Measurements from ENCODE around the gene HDAC10. TPM values are rescaled to one million over a fixed set of nuclear protein-coding genes. Genes with fewer than 3 reads are reported as not detected.
A peak's percentile ranks its signal among the peaks of the same experiment; 100 is the strongest.

HDAC10 gene, protein sequence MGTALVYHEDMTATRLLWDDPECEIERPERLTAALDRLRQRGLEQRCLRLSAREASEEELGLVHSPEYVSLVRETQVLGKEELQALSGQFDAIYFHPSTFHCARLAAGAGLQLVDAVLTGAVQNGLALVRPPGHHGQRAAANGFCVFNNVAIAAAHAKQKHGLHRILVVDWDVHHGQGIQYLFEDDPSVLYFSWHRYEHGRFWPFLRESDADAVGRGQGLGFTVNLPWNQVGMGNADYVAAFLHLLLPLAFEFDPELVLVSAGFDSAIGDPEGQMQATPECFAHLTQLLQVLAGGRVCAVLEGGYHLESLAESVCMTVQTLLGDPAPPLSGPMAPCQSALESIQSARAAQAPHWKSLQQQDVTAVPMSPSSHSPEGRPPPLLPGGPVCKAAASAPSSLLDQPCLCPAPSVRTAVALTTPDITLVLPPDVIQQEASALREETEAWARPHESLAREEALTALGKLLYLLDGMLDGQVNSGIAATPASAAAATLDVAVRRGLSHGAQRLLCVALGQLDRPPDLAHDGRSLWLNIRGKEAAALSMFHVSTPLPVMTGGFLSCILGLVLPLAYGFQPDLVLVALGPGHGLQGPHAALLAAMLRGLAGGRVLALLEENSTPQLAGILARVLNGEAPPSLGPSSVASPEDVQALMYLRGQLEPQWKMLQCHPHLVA
- total RNA-seq: 100 to 1,000 TPM in 1 of 7 donors, 10 to 100 TPM in 6; 63.6 to 108 (median 70.2) TPM
- 10 to 100 TPM; 25.0 to 69.9 (median 44.7) TPM for polyA plus RNA-seq
- long read RNA-seq, donor 1: 0 reads
- long read RNA-seq, donor 2, partial matches to known transcripts: 0 of 1 reads
- long read RNA-seq, donor 2, other reads (novel, unspliced or antisense): 0 of 1 reads

DNA sequence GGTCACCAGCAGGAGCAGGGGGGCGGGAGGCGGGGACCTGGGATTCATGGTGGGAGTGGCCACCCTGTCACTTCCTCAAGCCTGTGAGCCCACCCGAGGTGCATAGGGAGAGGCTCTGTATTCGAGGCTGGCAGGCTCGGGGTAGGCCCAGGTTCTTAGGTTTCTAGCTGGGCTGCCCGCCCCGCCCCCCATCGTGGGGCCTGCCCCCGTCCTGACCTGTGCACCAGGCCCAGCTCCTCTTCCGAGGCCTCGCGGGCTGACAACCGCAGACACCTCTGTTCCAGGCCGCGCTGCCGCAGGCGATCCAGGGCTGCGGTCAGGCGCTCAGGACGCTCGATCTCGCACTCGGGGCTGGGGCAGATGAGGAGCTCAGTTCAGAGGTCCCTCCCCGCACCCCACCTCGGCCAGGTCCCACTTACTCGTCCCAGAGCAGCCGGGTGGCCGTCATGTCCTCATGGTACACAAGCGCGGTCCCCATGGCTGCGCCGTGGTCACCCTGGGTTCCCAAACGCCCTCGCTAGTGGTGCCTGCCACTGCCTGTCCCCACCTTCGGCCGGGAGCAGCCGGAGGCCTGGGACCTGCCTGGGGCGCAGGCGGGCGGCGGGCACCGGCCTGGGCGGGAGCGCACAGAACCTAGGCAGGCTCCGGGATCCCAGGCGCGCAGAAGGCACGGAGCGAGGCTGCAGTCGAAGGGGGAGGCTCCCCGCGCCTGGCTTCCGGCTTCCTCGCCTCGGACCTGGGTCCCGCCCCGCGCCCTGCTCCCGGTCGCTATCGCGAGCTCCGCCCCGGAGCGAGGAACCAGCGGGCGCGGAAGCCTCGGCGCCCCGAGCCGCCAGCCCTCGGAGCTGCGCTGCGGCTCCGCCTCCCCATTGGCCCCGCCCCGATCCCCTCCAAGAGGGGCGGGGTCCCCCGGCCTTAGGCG lies at the start of gene HDAC10:
Gene HDAC10, minus strand, starts transcription at position 711 of the 922 bp plus-strand sequence. Its CDS starts 233 bp downstream, at position 478.
- peak within 1 kb of the TSS; percentile 67 to 85 (median 80) for H3K4me3 ChIP-seq
- H3K4me1 ChIP-seq: peaks cover 25 to 66% (median 58%) of the 10 kb centered on the region in 6 donors
- H3K36me3 ChIP-seq: peaks cover 0 to 40% (median 16%) of the 10 kb centered on the region in 6 donors
- 0 to 2% (median 1%) methylated on average over 22 to 81 of the region's 81 CpGs for WGBS, 5 donors
- intact Hi-C loops (cut with DNase I; ENCODE audit: low total_unique reads): loop anchor here (5.0 kb wide), 1 partner anchor 91 kb away; the partner anchor contains the start of gene PPP6R2
- H3K9me3 ChIP-seq: no peaks in the 10 kb centered on the region
- no peaks in the 10 kb centered on the region for H3K27me3 ChIP-seq (replicated peaks in 1 of 7)
- TF ChIP-seq POLR2AphosphoS5 (IDR thresholded peaks at IDR 0.05) (peak; percentile 84 to 88 (median 85)), POLR2A (IDR thresholded peaks at IDR 0.05) (peak in 2 of 3 donors; percentile 22 to 25)
- TF ChIP-seq, protein P1, sequence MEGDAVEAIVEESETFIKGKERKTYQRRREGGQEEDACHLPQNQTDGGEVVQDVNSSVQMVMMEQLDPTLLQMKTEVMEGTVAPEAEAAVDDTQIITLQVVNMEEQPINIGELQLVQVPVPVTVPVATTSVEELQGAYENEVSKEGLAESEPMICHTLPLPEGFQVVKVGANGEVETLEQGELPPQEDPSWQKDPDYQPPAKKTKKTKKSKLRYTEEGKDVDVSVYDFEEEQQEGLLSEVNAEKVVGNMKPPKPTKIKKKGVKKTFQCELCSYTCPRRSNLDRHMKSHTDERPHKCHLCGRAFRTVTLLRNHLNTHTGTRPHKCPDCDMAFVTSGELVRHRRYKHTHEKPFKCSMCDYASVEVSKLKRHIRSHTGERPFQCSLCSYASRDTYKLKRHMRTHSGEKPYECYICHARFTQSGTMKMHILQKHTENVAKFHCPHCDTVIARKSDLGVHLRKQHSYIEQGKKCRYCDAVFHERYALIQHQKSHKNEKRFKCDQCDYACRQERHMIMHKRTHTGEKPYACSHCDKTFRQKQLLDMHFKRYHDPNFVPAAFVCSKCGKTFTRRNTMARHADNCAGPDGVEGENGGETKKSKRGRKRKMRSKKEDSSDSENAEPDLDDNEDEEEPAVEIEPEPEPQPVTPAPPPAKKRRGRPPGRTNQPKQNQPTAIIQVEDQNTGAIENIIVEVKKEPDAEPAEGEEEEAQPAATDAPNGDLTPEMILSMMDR (IDR thresholded peaks at IDR 0.05 in 8 of 11, conservative IDR thresholded peaks at IDR 0.05 in 3 of 11): peak in 1 of 11 experiments; percentile 26
- H3K27ac ChIP-seq: peak within 1 kb of the TSS; percentile 72 to 86 (median 75)
- DNase-seq: peak; percentile 96

DNA sequence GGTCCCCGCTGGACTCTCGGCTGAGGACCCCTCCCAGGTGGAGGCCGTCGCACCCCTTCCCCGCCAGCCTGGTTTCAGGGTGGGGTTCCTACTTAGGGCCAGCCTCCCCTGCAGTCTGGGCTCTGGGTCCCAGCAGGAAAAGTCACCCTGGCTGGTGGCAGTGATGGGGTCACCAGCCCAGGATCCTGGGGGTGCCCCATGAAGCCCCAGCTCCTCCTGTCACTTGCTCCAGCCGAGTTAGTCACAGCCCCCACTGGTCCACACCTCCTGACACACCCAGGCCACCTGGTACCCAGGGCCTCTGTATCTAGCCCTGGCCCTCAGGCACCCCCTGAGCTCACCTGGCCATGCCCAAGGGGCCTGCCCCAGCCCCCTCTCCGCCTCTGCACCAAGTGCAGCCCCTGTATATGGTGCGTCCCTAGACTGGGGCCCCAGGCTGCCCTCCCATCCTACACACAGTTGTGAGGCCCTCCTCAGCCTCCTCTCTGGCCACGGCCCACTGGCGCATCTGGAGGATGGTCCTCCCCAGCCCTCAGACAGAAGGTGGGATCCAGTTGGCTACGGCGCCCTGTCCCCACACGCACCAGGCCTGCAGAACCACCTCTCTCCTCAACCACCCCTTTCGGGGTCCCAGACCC lies 49.7 kb upstream of the HDAC10 start:
- Histone ChIP-seq H3K9me3 (no peaks in the 10 kb centered on the region), H3K27ac (peak overlapping the region in 6 of 8 donors; percentile 27 to 96 (median 92)), H3K36me3 (peaks cover 0 to 24% (median 0%) of the 10 kb centered on the region in 6 donors), H3K4me1 (peaks cover 79 to 100% (median 96%) of the 10 kb centered on the region in 6 donors), H3K27me3 (replicated peaks in 1 of 7) (peaks cover 0 to 63% (median 9%) of the 10 kb centered on the region in 7 donors), H3K4me3 (peak overlapping the region in 7 of 8 donors; percentile 30 to 91 (median 33))
- intact Hi-C loops (cut with DNase I; ENCODE audit: low total_unique reads): no loop called here
- no peak for DNase-seq
- TF ChIP-seq, protein P1 (IDR thresholded peaks at IDR 0.05 in 8 of 11, conservative IDR thresholded peaks at IDR 0.05 in 3 of 11): no peak
- TF ChIP-seq POLR2AphosphoS5 (IDR thresholded peaks at IDR 0.05): peak in 1 of 3 donors; percentile 9
- 54 to 78% (median 74%) methylated on average over 9 to 14 of the region's 14 CpGs for WGBS, 5 donors

DNA sequence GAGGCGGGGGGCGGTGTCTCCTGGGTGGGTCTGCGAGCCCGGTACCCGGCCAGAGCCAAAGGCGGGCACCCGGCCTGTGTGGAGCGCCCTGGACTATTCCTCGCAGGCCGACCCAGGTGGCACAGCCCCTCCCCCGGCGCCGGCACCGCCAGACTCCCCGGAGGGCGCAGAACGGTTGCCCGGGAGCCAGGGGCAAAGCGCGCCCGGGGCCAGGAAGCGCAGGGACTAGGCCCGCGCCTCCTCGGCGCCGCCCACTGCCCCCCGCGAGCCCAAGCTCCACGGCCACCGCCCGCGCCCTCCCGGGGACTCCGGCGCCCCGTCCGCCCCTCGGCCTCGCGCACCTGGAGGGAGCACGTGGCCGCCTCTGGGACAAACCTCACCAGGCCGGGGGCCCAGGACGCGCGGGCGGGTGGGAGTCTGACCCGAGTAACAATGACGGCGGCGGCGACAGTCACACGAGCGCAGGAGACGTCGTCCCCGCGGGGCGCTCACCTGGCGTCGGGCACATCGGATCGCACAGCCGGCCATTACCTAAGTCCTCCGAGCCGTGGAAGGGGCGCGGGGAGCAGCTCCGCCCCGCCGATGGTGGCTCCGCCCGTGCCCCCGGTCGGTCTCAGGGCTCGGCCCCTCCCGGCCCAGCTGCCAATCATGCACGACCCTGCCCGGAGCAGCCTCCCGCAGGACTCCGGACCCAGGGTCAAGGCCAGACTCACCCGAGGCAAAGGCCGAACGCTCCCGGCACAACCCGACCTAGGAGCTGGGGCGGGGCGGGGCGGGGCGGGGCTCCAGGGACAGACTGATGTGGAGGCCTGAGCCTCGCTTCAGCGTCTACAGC lies 48.9 kb upstream of the HDAC10 start:
- peak overlapping the region; percentile 27 to 96 (median 81) for H3K27ac ChIP-seq

More for the DNA sequence above, 48.9 kb upstream of the HDAC10 start:
- TF ChIP-seq POLR2A (IDR thresholded peaks at IDR 0.05) (no peak), POLR2AphosphoS5 (IDR thresholded peaks at IDR 0.05) (peak in 2 of 3 donors; percentile 60 to 74)
- TF ChIP-seq, protein P1 (IDR thresholded peaks at IDR 0.05 in 8 of 11, conservative IDR thresholded peaks at IDR 0.05 in 3 of 11): no peak
- Histone ChIP-seq H3K36me3 (peaks cover 0 to 22% (median 0%) of the 10 kb centered on the region in 6 donors), H3K9me3 (no peaks in the 10 kb centered on the region), H3K4me1 (peaks cover 79 to 100% (median 96%) of the 10 kb centered on the region in 6 donors), H3K27me3 (replicated peaks in 1 of 7) (peaks cover 0 to 56% (median 9%) of the 10 kb centered on the region in 7 donors), H3K4me3 (peak overlapping the region; percentile 20 to 91 (median 32))
- intact Hi-C loops (cut with DNase I; ENCODE audit: low total_unique reads): no loop called here
- 17 to 36% (median 30%) methylated on average over 11 to 93 of the region's 93 CpGs for WGBS, 5 donors
- no peak for DNase-seq
